ENCODE data around the gene CDCA4.

CDCA4 gene

GRCh38 chr14:104993808-104994591 lies 26.9 kb downstream of the CDCA4 start:
- TF ChIP-seq POLR2AphosphoS5 (IDR thresholded peaks at IDR 0.05; ENCODE audit: low read depth, low read length): no peak
- TF ChIP-seq, protein P1, sequence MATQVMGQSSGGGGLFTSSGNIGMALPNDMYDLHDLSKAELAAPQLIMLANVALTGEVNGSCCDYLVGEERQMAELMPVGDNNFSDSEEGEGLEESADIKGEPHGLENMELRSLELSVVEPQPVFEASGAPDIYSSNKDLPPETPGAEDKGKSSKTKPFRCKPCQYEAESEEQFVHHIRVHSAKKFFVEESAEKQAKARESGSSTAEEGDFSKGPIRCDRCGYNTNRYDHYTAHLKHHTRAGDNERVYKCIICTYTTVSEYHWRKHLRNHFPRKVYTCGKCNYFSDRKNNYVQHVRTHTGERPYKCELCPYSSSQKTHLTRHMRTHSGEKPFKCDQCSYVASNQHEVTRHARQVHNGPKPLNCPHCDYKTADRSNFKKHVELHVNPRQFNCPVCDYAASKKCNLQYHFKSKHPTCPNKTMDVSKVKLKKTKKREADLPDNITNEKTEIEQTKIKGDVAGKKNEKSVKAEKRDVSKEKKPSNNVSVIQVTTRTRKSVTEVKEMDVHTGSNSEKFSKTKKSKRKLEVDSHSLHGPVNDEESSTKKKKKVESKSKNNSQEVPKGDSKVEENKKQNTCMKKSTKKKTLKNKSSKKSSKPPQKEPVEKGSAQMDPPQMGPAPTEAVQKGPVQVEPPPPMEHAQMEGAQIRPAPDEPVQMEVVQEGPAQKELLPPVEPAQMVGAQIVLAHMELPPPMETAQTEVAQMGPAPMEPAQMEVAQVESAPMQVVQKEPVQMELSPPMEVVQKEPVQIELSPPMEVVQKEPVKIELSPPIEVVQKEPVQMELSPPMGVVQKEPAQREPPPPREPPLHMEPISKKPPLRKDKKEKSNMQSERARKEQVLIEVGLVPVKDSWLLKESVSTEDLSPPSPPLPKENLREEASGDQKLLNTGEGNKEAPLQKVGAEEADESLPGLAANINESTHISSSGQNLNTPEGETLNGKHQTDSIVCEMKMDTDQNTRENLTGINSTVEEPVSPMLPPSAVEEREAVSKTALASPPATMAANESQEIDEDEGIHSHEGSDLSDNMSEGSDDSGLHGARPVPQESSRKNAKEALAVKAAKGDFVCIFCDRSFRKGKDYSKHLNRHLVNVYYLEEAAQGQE (IDR thresholded peaks at IDR 0.05; ENCODE audit: insufficient read depth in 1 of 2, low read depth in 2 of 2, low read length in 2 of 2): no peak

DNA sequence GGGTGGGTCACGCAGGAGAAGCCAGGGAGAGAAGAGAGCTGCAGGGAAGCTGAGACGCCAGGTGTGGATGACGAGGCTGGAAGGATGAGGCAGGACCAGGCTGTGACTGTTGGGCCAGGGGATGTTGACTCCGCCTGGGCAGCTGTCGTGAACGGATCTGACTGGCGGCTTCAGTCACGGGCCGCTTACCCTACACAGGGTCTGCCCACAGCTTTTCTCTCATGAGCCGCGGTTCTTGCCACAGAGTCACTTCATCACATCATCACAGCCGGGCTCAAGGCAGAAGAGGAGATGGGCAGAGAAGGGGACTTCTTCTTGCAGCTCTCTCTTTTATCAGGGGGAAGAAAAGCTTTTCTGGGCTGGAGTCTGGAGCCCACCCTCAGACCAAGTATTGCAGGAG lies 27.6 kb downstream of the CDCA4 start:
- TF ChIP-seq SIN3A (IDR thresholded peaks at IDR 0.05; ENCODE audit: borderline replicate concordance, insufficient read depth, low read length) (no peak), TAF1 (IDR thresholded peaks at IDR 0.05; ENCODE audit: borderline replicate concordance, insufficient read depth, low read length) (no peak), FOXP2 (optimal IDR thresholded peaks at IDR 0.05; ENCODE audit: borderline replicate concordance, extremely low read depth, extremely low read length, insufficient read depth) (no peak), POLR2AphosphoS5 (IDR thresholded peaks at IDR 0.05; ENCODE audit: low read depth, low read length) (no peak)
- TF ChIP-seq, protein P1 (IDR thresholded peaks at IDR 0.05; ENCODE audit: insufficient read depth in 1 of 2, low read depth in 2 of 2, low read length in 2 of 2): no peak

- no peak for TF ChIP-seq FOXP2 (optimal IDR thresholded peaks at IDR 0.05; ENCODE audit: borderline replicate concordance, extremely low read depth, extremely low read length, insufficient read depth)
- TF ChIP-seq TAF1 (IDR thresholded peaks at IDR 0.05; ENCODE audit: borderline replicate concordance, insufficient read depth, low read length): no peak
- no peak for TF ChIP-seq SIN3A (IDR thresholded peaks at IDR 0.05; ENCODE audit: borderline replicate concordance, insufficient read depth, low read length)
- TF ChIP-seq POLR2AphosphoS5 (IDR thresholded peaks at IDR 0.05; ENCODE audit: low read depth, low read length): no peak
- TF ChIP-seq, protein P1 (IDR thresholded peaks at IDR 0.05; ENCODE audit: insufficient read depth in 1 of 2, low read depth in 2 of 2, low read length in 2 of 2): no peak
These were observed 28.4 kb downstream of the CDCA4 start for GRCh38 chr14:104992501-104992900.

DNA sequence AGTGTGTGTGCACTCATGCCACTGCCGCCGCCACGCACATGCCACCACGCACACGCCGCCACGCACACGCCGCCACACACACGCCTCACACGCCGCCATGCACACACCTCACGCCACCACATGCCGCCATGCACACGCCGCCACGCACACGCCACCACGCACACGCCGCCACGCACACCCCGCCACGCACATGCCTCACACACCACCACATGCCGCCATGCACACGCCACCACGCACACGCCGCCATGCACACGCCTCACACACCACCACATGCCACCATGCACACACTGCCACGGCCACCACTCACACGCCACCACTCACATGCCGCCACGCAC lies 29.0 kb downstream of the CDCA4 start:
- no peak for TF ChIP-seq SIN3A (IDR thresholded peaks at IDR 0.05; ENCODE audit: borderline replicate concordance, insufficient read depth, low read length)
- TF ChIP-seq FOXP2 (optimal IDR thresholded peaks at IDR 0.05; ENCODE audit: borderline replicate concordance, extremely low read depth, extremely low read length, insufficient read depth): no peak

DNA sequence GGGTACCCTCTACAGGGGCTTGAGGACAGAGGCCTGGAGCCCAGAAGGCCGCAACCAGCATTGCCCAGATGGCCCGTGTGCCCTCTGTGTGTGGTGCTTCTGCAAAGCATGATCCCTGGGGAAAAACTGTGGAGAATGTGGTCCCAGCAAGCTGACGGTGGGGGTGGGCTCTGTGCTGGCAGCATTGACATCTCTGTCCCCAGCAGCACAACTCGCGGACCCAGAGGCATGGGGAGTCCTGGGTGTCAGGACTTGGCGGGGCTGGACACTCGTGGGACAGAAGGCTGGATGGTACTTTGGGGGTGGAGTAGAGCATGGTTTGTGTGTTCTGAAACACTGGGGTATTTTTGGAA lies 31.0 kb downstream of the CDCA4 start:
- TF ChIP-seq SIN3A (IDR thresholded peaks at IDR 0.05; ENCODE audit: borderline replicate concordance, insufficient read depth, low read length): no peak
- TF ChIP-seq, protein P1 (IDR thresholded peaks at IDR 0.05; ENCODE audit: insufficient read depth in 1 of 2, low read depth in 2 of 2, low read length in 2 of 2): no peak
- no peak for TF ChIP-seq TAF1 (IDR thresholded peaks at IDR 0.05; ENCODE audit: borderline replicate concordance, insufficient read depth, low read length)
- TF ChIP-seq FOXP2 (optimal IDR thresholded peaks at IDR 0.05; ENCODE audit: borderline replicate concordance, extremely low read depth, extremely low read length, insufficient read depth): no peak
- no peak for TF ChIP-seq POLR2AphosphoS5 (IDR thresholded peaks at IDR 0.05; ENCODE audit: low read depth, low read length)
